Loucy (cell line): ENCODE data around the gene FBN1.

ENCODE experiments used
- EZH2phosphoT487 ChIP-seq: fragments of 200-600 bp; IDR thresholded peaks from 2 replicates; pipeline ENCODE4 v1.6.1; 2018; ENCODE audit warnings: antibody characterized with exemption, mild to moderate bottlenecking, moderate library complexity, borderline replicate concordance
- TF ChIP-seq, protein P1 (sequence below): fragments of 200-600 bp; sonication (generic); conservative IDR thresholded peaks from 2 replicates; pipeline ENCODE4 v1.5.1; 2014; ENCODE audit warnings: mild to moderate bottlenecking, antibody characterized with exemption, low read length

DNA sequence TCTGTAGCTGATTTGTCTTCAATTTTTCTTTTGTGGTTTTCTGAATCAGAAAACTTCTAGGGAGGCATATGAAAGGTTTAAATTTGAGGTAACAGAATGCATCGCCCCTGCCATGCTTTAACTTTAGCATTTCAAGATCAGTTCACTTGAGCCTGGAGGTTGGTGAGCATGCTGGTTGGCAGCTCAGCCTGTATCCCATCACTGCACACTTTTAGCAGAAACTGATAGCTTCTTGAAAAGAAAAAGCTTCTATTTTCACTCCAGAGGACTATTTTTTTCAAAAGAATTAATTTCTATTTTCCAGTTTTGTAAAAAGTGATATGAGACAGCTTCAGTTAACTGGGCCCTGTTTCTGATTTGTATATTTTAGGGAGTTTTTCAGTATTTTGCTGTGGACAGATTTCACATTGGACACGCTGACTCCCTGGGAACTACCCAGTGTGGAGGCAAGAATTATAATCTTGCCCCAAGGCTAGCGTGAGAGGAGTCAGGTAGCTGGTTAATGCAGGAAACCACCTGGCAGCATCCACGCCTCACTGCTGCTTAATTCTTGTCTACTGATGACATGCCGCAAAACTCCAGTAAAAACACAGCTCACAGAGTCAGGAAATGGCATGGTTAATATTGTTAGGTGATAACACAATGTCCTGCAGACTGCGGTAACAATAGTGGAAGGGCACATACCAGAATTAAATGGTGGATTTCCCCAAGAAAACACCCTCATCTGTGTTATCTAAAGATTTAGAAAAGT is 242.9 kb downstream of the FBN1 start:
- TF ChIP-seq, protein P1, sequence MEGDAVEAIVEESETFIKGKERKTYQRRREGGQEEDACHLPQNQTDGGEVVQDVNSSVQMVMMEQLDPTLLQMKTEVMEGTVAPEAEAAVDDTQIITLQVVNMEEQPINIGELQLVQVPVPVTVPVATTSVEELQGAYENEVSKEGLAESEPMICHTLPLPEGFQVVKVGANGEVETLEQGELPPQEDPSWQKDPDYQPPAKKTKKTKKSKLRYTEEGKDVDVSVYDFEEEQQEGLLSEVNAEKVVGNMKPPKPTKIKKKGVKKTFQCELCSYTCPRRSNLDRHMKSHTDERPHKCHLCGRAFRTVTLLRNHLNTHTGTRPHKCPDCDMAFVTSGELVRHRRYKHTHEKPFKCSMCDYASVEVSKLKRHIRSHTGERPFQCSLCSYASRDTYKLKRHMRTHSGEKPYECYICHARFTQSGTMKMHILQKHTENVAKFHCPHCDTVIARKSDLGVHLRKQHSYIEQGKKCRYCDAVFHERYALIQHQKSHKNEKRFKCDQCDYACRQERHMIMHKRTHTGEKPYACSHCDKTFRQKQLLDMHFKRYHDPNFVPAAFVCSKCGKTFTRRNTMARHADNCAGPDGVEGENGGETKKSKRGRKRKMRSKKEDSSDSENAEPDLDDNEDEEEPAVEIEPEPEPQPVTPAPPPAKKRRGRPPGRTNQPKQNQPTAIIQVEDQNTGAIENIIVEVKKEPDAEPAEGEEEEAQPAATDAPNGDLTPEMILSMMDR: no peak
- TF ChIP-seq EZH2phosphoT487: no peak
